HepG2 (cell line): ENCODE measurements around the gene ACSS2. TPM values are rescaled to one million over a fixed set of nuclear protein-coding genes. Genes with fewer than 3 reads are reported as not detected.
A peak's percentile ranks its signal among the peaks of the same experiment; 100 is the strongest.

Source experiments
- BHLHE40 ChIP-seq: IDR thresholded peaks from 2 replicates; pipeline ENCODE4 v1.6.1; 2011; ENCODE audit warnings: low read length, improper control_type of control experiment
- CBFB ChIP-seq: sonication (generic); formaldehyde crosslinking; IDR thresholded peaks from 2 replicates; pipeline ENCODE4 v1.4.0; 2020; ENCODE audit warnings: missing genetic modification reagents
- CHD2 ChIP-seq: IDR thresholded peaks from 2 replicates; pipeline ENCODE4 v1.6.1; 2011; ENCODE audit warnings: low read depth, low read length, improper control_type of control experiment
- ETV5 ChIP-seq: IDR thresholded peaks from 2 replicates; pipeline ENCODE4 v1.6.1; 2018; ENCODE audit warnings: missing biosample characterization, missing genetic modification reagents, inconsistent platforms, borderline replicate concordance
- FOXP4 ChIP-seq: sonication (generic); formaldehyde crosslinking; IDR thresholded peaks from 2 replicates; pipeline ENCODE4 v1.4.0; 2020; ENCODE audit warnings: missing genetic modification reagents
- GFI1 ChIP-seq: sonication (generic); formaldehyde crosslinking; IDR thresholded peaks from 2 replicates; pipeline ENCODE4 v1.5.0; 2020; ENCODE audit warnings: missing genetic modification reagents, mild to moderate bottlenecking, borderline replicate concordance
- HNRNPL ChIP-seq: fragments of 200-400 bp; formaldehyde crosslinking; IDR thresholded peaks from 2 replicates; pipeline ENCODE4 v1.6.1; 2017; ENCODE audit warnings: mild to moderate bottlenecking, low read depth, low read length
- KLF13 ChIP-seq: sonication (generic); formaldehyde crosslinking; IDR thresholded peaks from 2 replicates; pipeline ENCODE4 v1.4.0; 2020; ENCODE audit warnings: mild to moderate bottlenecking, missing genetic modification reagents
- MAX ChIP-seq: IDR thresholded peaks from 2 replicates; pipeline ENCODE4 v1.6.1; 2012; ENCODE audit warnings: inconsistent platforms
- MTERF4 ChIP-seq: sonication (generic); formaldehyde crosslinking; IDR thresholded peaks from 2 replicates; pipeline ENCODE4 v1.8.0; 2023; ENCODE audit warnings: mild to moderate bottlenecking, missing genetic modification reagents
- NFE2L1 ChIP-seq: sonication (generic); formaldehyde crosslinking; IDR thresholded peaks from 2 replicates; pipeline ENCODE4 v1.4.0; 2020; ENCODE audit warnings: missing genetic modification reagents, mild to moderate bottlenecking, borderline replicate concordance
- PPARG ChIP-seq: conservative IDR thresholded peaks from 2 replicates; pipeline ENCODE4 v1.6.1; 2016; ENCODE audit warnings: missing biosample characterization, missing genetic modification reagents
- RERE ChIP-seq: IDR thresholded peaks from 2 replicates; pipeline ENCODE4 v1.6.1; 2016; ENCODE audit warnings: low read depth, missing genetic modification reagents, missing compliant biosample characterization
- SRF ChIP-seq: IDR thresholded peaks from 2 replicates; pipeline ENCODE4 v1.6.1; 2011; ENCODE audit warnings: mild to moderate bottlenecking, low read depth, low read length, moderate library complexity
- ZBTB37 ChIP-seq: sonication (generic); formaldehyde crosslinking; IDR thresholded peaks from 2 replicates; pipeline ENCODE4 v1.4.0; 2020; ENCODE audit warnings: mild to moderate bottlenecking, missing genetic modification reagents
- ZNF24 ChIP-seq: fragments of 450-650 bp; IDR thresholded peaks from 2 replicates; pipeline ENCODE4 v1.6.1; 2017; ENCODE audit warnings: antibody characterized with exemption, mild to moderate bottlenecking
- ZNF326 ChIP-seq: sonication (generic); formaldehyde crosslinking; IDR thresholded peaks from 2 replicates; pipeline ENCODE4 v1.4.0; 2020; ENCODE audit warnings: missing genetic modification reagents, borderline replicate concordance
- ZNF33B ChIP-seq: sonication (generic); formaldehyde crosslinking; IDR thresholded peaks from 2 replicates; pipeline ENCODE4 v1.5.1; 2020; ENCODE audit warnings: mild to moderate bottlenecking, missing genetic modification reagents
- ZNF547 ChIP-seq: sonication (generic); formaldehyde crosslinking; IDR thresholded peaks from 2 replicates; pipeline ENCODE4 v1.5.1; 2020; ENCODE audit warnings: mild to moderate bottlenecking, missing genetic modification reagents
- ZNF556 ChIP-seq: sonication (generic); formaldehyde crosslinking; IDR thresholded peaks from 2 replicates; pipeline ENCODE4 v1.4.0; 2020; ENCODE audit warnings: mild to moderate bottlenecking, missing genetic modification reagents, borderline replicate concordance
- ZNF615 ChIP-seq: sonication (generic); formaldehyde crosslinking; IDR thresholded peaks from 2 replicates; pipeline ENCODE4 v1.5.0; 2020; ENCODE audit warnings: mild to moderate bottlenecking, missing genetic modification reagents, borderline replicate concordance
- ZNF841 ChIP-seq: sonication (generic); formaldehyde crosslinking; IDR thresholded peaks from 2 replicates; pipeline ENCODE4 v1.8.1; 2023; ENCODE audit warnings: missing genetic modification reagents, borderline replicate concordance
- polyA plus RNA-seq, 8 experiments: library from polyadenylated mRNA; depleted of rRNA in 3 of 8; stranded (reverse) in 7 of 8; unstranded in 1 of 8; fragments of >200 nt; fragmentation: Illumina TruSeq in 4 of 8; extraction: Trizol in 4 of 8; gene quantifications; 2 replicates each; pipeline versions ENCODE4 v1.2.1 to v1.2.3, GENCODE V29; 2011 to 2016; ENCODE audit warnings: low read depth in 4 of 8, missing spikeins in 1 of 8, mixed read lengths in 1 of 8; ENCODE audit not compliant: insufficient read depth in 1 of 8
- total RNA-seq, 5 experiments: library from RNA; depleted of rRNA; stranded (reverse); fragments of >200 nt; fragmentation: Illumina TruSeq; extraction: Trizol; gene quantifications; 2 replicates each; pipeline ENCODE4 v1.2.3, GENCODE V29; 2016; ENCODE audit warnings: low read depth in 1 of 5

Gene ACSS2
- total and polyA plus RNA-seq, 2 of the 13 experiments (the other 11 are each of a cell fraction or from before 2014, with no cell fraction given): 72.8 to 89.7 TPM

- TF ChIP-seq FOXP4 (CRISPR knock-in tag) (no peak), CHD2 (peak; percentile 51; the same call in 1 of the 2 replicates), NFE2L1 (0 out of 2 replicates have a peak, but pooled peaks have one; percentile 11), ZNF556 (CRISPR knock-in tag) (no peak), ETV5 (CRISPR knock-in tag) (peak; percentile 48; the same call in 1 of the 2 replicates), MAX (peak; percentile 89), ZNF547 (CRISPR knock-in tag) (no peak), BHLHE40 (peak; percentile 90), KLF13 (CRISPR knock-in tag) (no peak), ZNF24 (no peak), GFI1 (CRISPR knock-in tag) (peak; percentile 5; the same call in 1 of the 2 replicates), ZNF615 (CRISPR knock-in tag) (0 out of 2 replicates have a peak, but pooled peaks have one; percentile 11), PPARG (CRISPR knock-in tag) (peak; percentile 72), SRF (peak; percentile 86), RERE (CRISPR knock-in tag) (peak; percentile 3; the same call in 1 of the 2 replicates), ZBTB37 (0 out of 2 replicates have a peak, but pooled peaks have one; percentile 4), ZNF326 (CRISPR knock-in tag) (no peak), ZNF841 (CRISPR knock-in tag) (no peak), HNRNPL (no peak), MTERF4 (CRISPR knock-in tag) (peak; percentile 81; the same call in 1 of the 2 replicates), CBFB (CRISPR knock-in tag) (0 out of 2 replicates have a peak, but pooled peaks have one; percentile 8), ZNF33B (CRISPR knock-in tag) (no peak)
Observed at GRCh38 chr20:34954904-34955230, 78.5 kb downstream of the ACSS2 start (continued).
